Measurements from ENCODE around the gene CTNNBIP1. TPM values are rescaled to one million over a fixed set of nuclear protein-coding genes. Genes with fewer than 3 reads are reported as not detected.

CTNNBIP1 gene
- polyA plus RNA-seq, 1 donor from 2014 or later: 69.3 TPM

DNA sequence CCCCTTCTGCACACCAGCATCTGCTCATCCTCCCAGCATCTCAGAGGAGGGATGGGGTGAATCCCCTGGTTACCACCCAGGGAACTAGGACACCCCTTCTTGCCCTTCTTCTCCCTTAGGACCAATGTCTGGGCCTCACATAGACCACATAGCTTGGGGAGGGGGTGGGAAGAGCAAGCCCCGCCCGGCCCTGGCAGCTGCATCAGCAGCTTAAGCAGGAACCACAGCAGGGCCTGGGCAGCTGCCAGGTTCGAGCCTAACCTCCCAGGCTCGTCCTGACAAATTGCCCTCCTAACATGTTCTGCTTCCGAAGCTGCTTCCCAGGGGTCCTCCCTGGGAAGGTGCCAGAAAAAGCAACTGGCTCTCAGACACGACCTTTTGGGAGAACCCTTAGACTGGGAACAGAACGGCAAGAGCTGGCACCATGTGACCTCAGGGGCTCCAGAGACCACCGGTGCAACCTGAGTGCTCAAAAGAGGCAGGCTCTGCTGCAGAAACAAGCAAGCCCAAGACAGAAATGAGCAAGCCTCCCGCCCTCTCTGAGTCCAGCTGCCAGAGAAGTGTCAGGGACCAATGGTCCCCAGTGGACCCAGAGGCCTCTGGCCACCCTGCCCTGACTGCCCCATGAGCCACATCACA lies 67.9 kb downstream of the CTNNBIP1 start:
- Histone ChIP-seq H3F3A (ENCODE audit: insufficient read depth, low read length, poor library complexity, severe bottlenecking) (no peaks in the 10 kb centered on the region), H3K36me3 (ENCODE audit: insufficient read depth, low read length) (no peaks in the 10 kb centered on the region), H3K79me2 (replicated peaks; ENCODE audit: insufficient read depth, low read length) (no peaks in the 10 kb centered on the region), H3K9me2 (ENCODE audit: insufficient read depth, low read length) (no peaks in the 10 kb centered on the region), H4K20me1 (ENCODE audit: insufficient read depth) (no peaks in the 10 kb centered on the region), H3K9ac (ENCODE audit: low read length) (no peak overlapping the region), H2AFZ (ENCODE audit: low read depth, low read length) (no peak overlapping the region), H3K27ac (ENCODE audit: low read length) (no peak overlapping the region), H3K4me2 (ENCODE audit: low read length) (no peak overlapping the region), H3K27me3 (ENCODE audit: insufficient read depth, low read depth, low read length) (no peaks in the 10 kb centered on the region), H3K9me3 (ENCODE audit: low read length) (no peaks in the 10 kb centered on the region), H3K4me3 (ENCODE audit: low read length) (no peak overlapping the region)
- TF ChIP-seq MXI1 (conservative IDR thresholded peaks at IDR 0.05; ENCODE audit: poor library complexity, severe bottlenecking) (no peak), EP300 (conservative IDR thresholded peaks at IDR 0.05; ENCODE audit: poor library complexity, severe bottlenecking) (no peak), TAF1 (IDR thresholded peaks at IDR 0.05; ENCODE audit: low read depth) (no peak), RAD21 (conservative IDR thresholded peaks at IDR 0.05) (no peak)
- TF ChIP-seq, protein P1, sequence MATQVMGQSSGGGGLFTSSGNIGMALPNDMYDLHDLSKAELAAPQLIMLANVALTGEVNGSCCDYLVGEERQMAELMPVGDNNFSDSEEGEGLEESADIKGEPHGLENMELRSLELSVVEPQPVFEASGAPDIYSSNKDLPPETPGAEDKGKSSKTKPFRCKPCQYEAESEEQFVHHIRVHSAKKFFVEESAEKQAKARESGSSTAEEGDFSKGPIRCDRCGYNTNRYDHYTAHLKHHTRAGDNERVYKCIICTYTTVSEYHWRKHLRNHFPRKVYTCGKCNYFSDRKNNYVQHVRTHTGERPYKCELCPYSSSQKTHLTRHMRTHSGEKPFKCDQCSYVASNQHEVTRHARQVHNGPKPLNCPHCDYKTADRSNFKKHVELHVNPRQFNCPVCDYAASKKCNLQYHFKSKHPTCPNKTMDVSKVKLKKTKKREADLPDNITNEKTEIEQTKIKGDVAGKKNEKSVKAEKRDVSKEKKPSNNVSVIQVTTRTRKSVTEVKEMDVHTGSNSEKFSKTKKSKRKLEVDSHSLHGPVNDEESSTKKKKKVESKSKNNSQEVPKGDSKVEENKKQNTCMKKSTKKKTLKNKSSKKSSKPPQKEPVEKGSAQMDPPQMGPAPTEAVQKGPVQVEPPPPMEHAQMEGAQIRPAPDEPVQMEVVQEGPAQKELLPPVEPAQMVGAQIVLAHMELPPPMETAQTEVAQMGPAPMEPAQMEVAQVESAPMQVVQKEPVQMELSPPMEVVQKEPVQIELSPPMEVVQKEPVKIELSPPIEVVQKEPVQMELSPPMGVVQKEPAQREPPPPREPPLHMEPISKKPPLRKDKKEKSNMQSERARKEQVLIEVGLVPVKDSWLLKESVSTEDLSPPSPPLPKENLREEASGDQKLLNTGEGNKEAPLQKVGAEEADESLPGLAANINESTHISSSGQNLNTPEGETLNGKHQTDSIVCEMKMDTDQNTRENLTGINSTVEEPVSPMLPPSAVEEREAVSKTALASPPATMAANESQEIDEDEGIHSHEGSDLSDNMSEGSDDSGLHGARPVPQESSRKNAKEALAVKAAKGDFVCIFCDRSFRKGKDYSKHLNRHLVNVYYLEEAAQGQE (IDR thresholded peaks at IDR 0.05; ENCODE audit: borderline replicate concordance): no peak
- TF ChIP-seq, protein P2, sequence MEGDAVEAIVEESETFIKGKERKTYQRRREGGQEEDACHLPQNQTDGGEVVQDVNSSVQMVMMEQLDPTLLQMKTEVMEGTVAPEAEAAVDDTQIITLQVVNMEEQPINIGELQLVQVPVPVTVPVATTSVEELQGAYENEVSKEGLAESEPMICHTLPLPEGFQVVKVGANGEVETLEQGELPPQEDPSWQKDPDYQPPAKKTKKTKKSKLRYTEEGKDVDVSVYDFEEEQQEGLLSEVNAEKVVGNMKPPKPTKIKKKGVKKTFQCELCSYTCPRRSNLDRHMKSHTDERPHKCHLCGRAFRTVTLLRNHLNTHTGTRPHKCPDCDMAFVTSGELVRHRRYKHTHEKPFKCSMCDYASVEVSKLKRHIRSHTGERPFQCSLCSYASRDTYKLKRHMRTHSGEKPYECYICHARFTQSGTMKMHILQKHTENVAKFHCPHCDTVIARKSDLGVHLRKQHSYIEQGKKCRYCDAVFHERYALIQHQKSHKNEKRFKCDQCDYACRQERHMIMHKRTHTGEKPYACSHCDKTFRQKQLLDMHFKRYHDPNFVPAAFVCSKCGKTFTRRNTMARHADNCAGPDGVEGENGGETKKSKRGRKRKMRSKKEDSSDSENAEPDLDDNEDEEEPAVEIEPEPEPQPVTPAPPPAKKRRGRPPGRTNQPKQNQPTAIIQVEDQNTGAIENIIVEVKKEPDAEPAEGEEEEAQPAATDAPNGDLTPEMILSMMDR (IDR thresholded peaks at IDR 0.05; ENCODE audit: poor library complexity, severe bottlenecking): no peak

DNA sequence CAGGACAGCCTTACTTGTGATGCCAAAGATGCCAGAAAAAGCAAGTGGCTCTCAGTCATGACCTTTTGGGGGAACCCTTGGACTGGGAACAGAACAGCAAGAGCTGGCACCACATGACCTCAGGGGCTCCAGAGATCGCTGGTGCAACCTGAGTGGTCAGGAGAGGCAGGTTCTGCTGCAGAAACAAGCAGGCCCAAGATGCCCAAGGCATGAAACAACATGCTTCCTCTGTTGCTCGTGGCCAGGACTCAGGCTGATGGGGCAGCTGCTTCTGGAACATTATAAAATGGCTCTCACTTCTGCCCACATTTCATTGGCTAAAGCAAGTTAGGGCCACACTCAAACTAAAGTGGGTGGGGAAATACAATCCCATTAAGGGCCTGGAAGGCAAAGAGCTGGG lies 68.6 kb downstream of the CTNNBIP1 start:
- Histone ChIP-seq H3F3A (ENCODE audit: insufficient read depth, low read length, poor library complexity, severe bottlenecking) (no peaks in the 10 kb centered on the region), H2AFZ (ENCODE audit: low read depth, low read length) (no peak overlapping the region), H3K79me2 (replicated peaks; ENCODE audit: insufficient read depth, low read length) (no peaks in the 10 kb centered on the region), H3K9ac (ENCODE audit: low read length) (no peak overlapping the region), H3K27me3 (ENCODE audit: insufficient read depth, low read depth, low read length) (no peaks in the 10 kb centered on the region), H3K4me2 (ENCODE audit: low read length) (no peak overlapping the region), H3K4me3 (ENCODE audit: low read length) (no peak overlapping the region), H3K27ac (ENCODE audit: low read length) (no peak overlapping the region), H3K9me3 (ENCODE audit: low read length) (no peaks in the 10 kb centered on the region), H3K36me3 (ENCODE audit: insufficient read depth, low read length) (no peaks in the 10 kb centered on the region), H4K20me1 (ENCODE audit: insufficient read depth) (no peaks in the 10 kb centered on the region), H3K9me2 (ENCODE audit: insufficient read depth, low read length) (no peaks in the 10 kb centered on the region)
- no peak for TF ChIP-seq POLR2AphosphoS5 (IDR thresholded peaks at IDR 0.05)
- no peak for TF ChIP-seq EZH2 (IDR thresholded peaks at IDR 0.05; ENCODE audit: borderline replicate concordance, insufficient read depth, low read length, poor library complexity, severe bottlenecking)
- no peak for TF ChIP-seq RAD21 (conservative IDR thresholded peaks at IDR 0.05)
- no peak for TF ChIP-seq TAF1 (IDR thresholded peaks at IDR 0.05; ENCODE audit: low read depth)
- TF ChIP-seq, protein P1 (IDR thresholded peaks at IDR 0.05; ENCODE audit: borderline replicate concordance): no peak
- TF ChIP-seq EP300 (conservative IDR thresholded peaks at IDR 0.05; ENCODE audit: poor library complexity, severe bottlenecking): no peak
- TF ChIP-seq, protein P2 (IDR thresholded peaks at IDR 0.05; ENCODE audit: poor library complexity, severe bottlenecking): no peak
- no peak for TF ChIP-seq SMC3 (conservative IDR thresholded peaks at IDR 0.05; ENCODE audit: poor library complexity)
- no peak for TF ChIP-seq MXI1 (conservative IDR thresholded peaks at IDR 0.05; ENCODE audit: poor library complexity, severe bottlenecking)
